ENCODE data around the gene UMODL1. TPM values are rescaled to one million over a fixed set of nuclear protein-coding genes. Genes with fewer than 3 reads are reported as not detected.

UMODL1 gene, protein sequence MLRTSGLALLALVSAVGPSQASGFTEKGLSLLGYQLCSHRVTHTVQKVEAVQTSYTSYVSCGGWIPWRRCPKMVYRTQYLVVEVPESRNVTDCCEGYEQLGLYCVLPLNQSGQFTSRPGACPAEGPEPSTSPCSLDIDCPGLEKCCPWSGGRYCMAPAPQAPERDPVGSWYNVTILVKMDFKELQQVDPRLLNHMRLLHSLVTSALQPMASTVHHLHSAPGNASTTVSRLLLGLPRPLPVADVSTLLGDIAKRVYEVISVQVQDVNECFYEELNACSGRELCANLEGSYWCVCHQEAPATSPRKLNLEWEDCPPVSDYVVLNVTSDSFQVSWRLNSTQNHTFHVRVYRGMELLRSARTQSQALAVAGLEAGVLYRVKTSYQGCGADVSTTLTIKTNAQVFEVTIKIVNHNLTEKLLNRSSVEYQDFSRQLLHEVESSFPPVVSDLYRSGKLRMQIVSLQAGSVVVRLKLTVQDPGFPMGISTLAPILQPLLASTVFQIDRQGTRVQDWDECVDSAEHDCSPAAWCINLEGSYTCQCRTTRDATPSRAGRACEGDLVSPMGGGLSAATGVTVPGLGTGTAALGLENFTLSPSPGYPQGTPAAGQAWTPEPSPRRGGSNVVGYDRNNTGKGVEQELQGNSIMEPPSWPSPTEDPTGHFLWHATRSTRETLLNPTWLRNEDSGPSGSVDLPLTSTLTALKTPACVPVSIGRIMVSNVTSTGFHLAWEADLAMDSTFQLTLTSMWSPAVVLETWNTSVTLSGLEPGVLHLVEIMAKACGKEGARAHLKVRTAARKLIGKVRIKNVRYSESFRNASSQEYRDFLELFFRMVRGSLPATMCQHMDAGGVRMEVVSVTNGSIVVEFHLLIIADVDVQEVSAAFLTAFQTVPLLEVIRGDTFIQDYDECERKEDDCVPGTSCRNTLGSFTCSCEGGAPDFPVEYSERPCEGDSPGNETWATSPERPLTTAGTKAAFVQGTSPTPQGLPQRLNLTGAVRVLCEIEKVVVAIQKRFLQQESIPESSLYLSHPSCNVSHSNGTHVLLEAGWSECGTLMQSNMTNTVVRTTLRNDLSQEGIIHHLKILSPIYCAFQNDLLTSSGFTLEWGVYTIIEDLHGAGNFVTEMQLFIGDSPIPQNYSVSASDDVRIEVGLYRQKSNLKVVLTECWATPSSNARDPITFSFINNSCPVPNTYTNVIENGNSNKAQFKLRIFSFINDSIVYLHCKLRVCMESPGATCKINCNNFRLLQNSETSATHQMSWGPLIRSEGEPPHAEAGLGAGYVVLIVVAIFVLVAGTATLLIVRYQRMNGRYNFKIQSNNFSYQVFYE
- total RNA-seq (2016; rRNA removed; fragmentation: Illumina TruSeq; extraction: Trizol) (not detected in 2 replicates), polyA plus RNA-seq (2011; rRNA removed) (not detected in 2 replicates), polyA minus RNA-seq (2011; rRNA and poly(A)+ RNA removed; ENCODE audit: low replicate concordance) (not detected in 2 replicates), Bru-seq, nascent RNA (percentile 3 among the genes with signal in this experiment), BruChase-seq, experiment 1, labeled RNA remaining after a 6-hour chase (not detected), BruChase-seq, experiment 2, labeled RNA remaining after a 2-hour chase (percentile 1 among the genes with signal in this experiment)
- total RNA-seq (2016; cell fraction: cytosol; rRNA removed; fragmentation: Illumina TruSeq; extraction: Trizol; ENCODE audit: low read depth): not detected in 2 replicates
- not detected in 2 replicates for total RNA-seq (2016; cell fraction: insoluble cytoplasmic fraction; rRNA removed; fragmentation: Illumina TruSeq; extraction: Trizol)
- not detected in 2 replicates for total RNA-seq (2016; cell fraction: membrane; rRNA removed; fragmentation: Illumina TruSeq; extraction: Trizol)
- not detected in 2 replicates for total RNA-seq (2016; cell fraction: nucleus; rRNA removed; fragmentation: Illumina TruSeq; extraction: Trizol)
- polyA plus RNA-seq (2011; cell fraction: cytosol; rRNA removed): not detected in 2 replicates
- polyA plus RNA-seq (2011; cell fraction: nucleus; rRNA removed): not detected in 2 replicates
- polyA plus RNA-seq (2012): not detected in 2 replicates
- not detected in 2 replicates for polyA plus RNA-seq (2016; cell fraction: cytosol; fragmentation: Illumina TruSeq; extraction: Trizol; ENCODE audit: low read depth)
- polyA plus RNA-seq (2016; cell fraction: insoluble cytoplasmic fraction; fragmentation: Illumina TruSeq; extraction: Trizol; ENCODE audit: low read depth): not detected in 2 replicates
- not detected in 2 replicates for polyA plus RNA-seq (2016; cell fraction: membrane; fragmentation: Illumina TruSeq; extraction: Trizol; ENCODE audit: low read depth)
- not detected in 2 replicates for polyA plus RNA-seq (2016; cell fraction: nucleus; fragmentation: Illumina TruSeq; extraction: Trizol; ENCODE audit: insufficient read depth, low read depth)
- polyA minus RNA-seq (2011; cell fraction: cytosol; rRNA and poly(A)+ RNA removed): not detected in 2 replicates
- not detected in 2 replicates for polyA minus RNA-seq (2011; cell fraction: nucleus; rRNA and poly(A)+ RNA removed)
- long read RNA-seq, experiment 1: 0 reads
- long read RNA-seq, experiment 2: 0 reads

DNA sequence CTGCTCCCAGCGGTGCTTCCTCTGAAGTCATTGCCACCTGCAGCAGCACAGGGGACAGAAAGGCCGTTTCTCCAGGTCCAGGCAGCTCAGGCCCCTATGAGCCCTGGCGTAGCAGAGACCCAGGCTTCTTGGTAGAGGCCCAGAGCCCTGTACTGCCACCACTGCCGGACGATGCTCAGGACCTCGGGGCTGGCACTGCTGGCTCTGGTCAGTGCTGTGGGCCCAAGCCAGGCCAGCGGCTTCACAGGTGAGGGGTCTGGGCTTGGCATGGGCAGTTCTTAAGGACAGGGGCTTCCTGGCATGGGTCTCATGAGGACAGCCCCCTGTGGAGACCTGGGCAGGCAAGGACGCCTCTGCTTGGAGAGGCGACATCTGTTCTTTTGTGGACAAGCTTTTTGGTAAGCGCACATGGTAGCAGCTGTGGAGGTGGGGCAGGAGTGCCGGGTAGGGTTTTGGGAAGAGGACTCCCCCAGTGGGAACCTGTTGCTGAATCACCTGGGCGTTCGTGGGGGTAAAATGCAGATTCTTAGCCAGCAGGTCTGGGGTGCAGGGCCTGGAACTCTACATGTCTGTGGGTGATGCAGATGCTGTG, at the start of gene UMODL1:
TSS of gene UMODL1 (plus strand) at position 172 of the 592 bp plus-strand sequence. CDS start at position 172, 0 bp downstream.
- DNase-seq (ENCODE audit: low spot score) (no peak), FAIRE-seq (no peak), ATAC-seq (no peak)
- WGBS (ENCODE audit: low lambda C conversion rate): 33% methylated on average over 3 of the region's 13 CpGs
- no peak within 1 kb of the TSS for H3K4me2 ChIP-seq (ENCODE audit: low read depth, low read length)
- no peak within 1 kb of the TSS for H3K4me3 ChIP-seq (replicated peaks in 1 of 3; ENCODE audit: insufficient read depth in 1 of 3, low read depth in 2 of 3, low read length in 3 of 3)
- ChIA-PET POLR2A (no interaction called here), CTCF (ENCODE audit: low intra/inter-chr PET ratio, low total read pairs) (no interaction called here)
- peaks cover 9% of the 10 kb centered on the region; the same call in 1 of the 2 replicates for H3K4me1 ChIP-seq (ENCODE audit: insufficient read depth, low read length)
- BruUV-seq (replicated peaks): no TSS peak
- no peak within 1 kb of the TSS for H3K9ac ChIP-seq (ENCODE audit: insufficient read depth, low read depth, low read length)
- in situ Hi-C loops (cut with HindIII; ENCODE audit: extremely low pct_ligation_motif_present, low pct_unique_long_range_greater_than_20kb) (no loop called here), intact Hi-C loops (cut with micrococcal nuclease; ENCODE audit: unreplicated experiment) (no loop called here)
- H4K20me1 ChIP-seq (ENCODE audit: insufficient read depth, low read length): no peaks in the 10 kb centered on the region
- H3K27ac ChIP-seq (ENCODE audit: extremely low read length, insufficient read depth, low read length): no peak within 1 kb of the TSS
- H3K9me3 ChIP-seq (ENCODE audit: low read length): no peaks in the 10 kb centered on the region
- H2AFZ ChIP-seq (ENCODE audit: low read length): no peak within 1 kb of the TSS
- peaks cover 10 to 33% of the 10 kb centered on the region in 2 experiments; a peak in 4 of 5 replicates for H3K27me3 ChIP-seq (ENCODE audit: control insufficient read depth in 1 of 2, insufficient read depth in 2 of 2, low read length in 2 of 2)
- H3K79me2 ChIP-seq (ENCODE audit: insufficient read depth, low read length): no peaks in the 10 kb centered on the region
- no peaks in the 10 kb centered on the region for H3K36me3 ChIP-seq (replicated peaks in 1 of 2; ENCODE audit: control insufficient read depth in 1 of 2, insufficient read depth in 2 of 2, low read length in 2 of 2)
- no peak for TF ChIP-seq MED8 (CRISPR knock-in tag; IDR thresholded peaks at IDR 0.05; ENCODE audit: insufficient replicate concordance)
- TF ChIP-seq ZBTB21 (CRISPR knock-in tag; IDR thresholded peaks at IDR 0.05): no peak
- TF ChIP-seq, protein P1, sequence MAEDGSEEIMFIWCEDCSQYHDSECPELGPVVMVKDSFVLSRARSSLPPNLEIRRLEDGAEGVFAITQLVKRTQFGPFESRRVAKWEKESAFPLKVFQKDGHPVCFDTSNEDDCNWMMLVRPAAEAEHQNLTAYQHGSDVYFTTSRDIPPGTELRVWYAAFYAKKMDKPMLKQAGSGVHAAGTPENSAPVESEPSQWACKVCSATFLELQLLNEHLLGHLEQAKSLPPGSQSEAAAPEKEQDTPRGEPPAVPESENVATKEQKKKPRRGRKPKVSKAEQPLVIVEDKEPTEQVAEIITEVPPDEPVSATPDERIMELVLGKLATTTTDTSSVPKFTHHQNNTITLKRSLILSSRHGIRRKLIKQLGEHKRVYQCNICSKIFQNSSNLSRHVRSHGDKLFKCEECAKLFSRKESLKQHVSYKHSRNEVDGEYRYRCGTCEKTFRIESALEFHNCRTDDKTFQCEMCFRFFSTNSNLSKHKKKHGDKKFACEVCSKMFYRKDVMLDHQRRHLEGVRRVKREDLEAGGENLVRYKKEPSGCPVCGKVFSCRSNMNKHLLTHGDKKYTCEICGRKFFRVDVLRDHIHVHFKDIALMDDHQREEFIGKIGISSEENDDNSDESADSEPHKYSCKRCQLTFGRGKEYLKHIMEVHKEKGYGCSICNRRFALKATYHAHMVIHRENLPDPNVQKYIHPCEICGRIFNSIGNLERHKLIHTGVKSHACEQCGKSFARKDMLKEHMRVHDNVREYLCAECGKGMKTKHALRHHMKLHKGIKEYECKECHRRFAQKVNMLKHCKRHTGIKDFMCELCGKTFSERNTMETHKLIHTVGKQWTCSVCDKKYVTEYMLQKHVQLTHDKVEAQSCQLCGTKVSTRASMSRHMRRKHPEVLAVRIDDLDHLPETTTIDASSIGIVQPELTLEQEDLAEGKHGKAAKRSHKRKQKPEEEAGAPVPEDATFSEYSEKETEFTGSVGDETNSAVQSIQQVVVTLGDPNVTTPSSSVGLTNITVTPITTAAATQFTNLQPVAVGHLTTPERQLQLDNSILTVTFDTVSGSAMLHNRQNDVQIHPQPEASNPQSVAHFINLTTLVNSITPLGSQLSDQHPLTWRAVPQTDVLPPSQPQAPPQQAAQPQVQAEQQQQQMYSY (CRISPR knock-in tag; IDR thresholded peaks at IDR 0.05): no peak
- TF ChIP-seq, protein P2, sequence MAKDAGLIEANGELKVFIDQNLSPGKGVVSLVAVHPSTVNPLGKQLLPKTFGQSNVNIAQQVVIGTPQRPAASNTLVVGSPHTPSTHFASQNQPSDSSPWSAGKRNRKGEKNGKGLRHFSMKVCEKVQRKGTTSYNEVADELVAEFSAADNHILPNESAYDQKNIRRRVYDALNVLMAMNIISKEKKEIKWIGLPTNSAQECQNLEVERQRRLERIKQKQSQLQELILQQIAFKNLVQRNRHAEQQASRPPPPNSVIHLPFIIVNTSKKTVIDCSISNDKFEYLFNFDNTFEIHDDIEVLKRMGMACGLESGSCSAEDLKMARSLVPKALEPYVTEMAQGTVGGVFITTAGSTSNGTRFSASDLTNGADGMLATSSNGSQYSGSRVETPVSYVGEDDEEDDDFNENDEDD (CRISPR knock-in tag; IDR thresholded peaks at IDR 0.05; ENCODE audit: borderline replicate concordance): no peak
- TF ChIP-seq, protein P3, sequence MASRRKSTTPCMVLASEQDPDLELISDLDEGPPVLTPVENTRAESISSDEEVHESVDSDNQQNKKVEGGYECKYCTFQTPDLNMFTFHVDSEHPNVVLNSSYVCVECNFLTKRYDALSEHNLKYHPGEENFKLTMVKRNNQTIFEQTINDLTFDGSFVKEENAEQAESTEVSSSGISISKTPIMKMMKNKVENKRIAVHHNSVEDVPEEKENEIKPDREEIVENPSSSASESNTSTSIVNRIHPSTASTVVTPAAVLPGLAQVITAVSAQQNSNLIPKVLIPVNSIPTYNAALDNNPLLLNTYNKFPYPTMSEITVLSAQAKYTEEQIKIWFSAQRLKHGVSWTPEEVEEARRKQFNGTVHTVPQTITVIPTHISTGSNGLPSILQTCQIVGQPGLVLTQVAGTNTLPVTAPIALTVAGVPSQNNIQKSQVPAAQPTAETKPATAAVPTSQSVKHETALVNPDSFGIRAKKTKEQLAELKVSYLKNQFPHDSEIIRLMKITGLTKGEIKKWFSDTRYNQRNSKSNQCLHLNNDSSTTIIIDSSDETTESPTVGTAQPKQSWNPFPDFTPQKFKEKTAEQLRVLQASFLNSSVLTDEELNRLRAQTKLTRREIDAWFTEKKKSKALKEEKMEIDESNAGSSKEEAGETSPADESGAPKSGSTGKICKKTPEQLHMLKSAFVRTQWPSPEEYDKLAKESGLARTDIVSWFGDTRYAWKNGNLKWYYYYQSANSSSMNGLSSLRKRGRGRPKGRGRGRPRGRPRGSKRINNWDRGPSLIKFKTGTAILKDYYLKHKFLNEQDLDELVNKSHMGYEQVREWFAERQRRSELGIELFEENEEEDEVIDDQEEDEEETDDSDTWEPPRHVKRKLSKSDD (CRISPR knock-in tag; IDR thresholded peaks at IDR 0.05; ENCODE audit: low read depth): no peak
- no peak for TF ChIP-seq ZNF282 (IDR thresholded peaks at IDR 0.05; ENCODE audit: partially characterized antibody)
